ENCODE results near the gene C2CD3.
"Not testable (repeated sequence)": the region's sequence is repeated elsewhere in the genome, so short reads cannot be mapped to it uniquely, and the experiment has no call there.

Gene C2CD3

DNA sequence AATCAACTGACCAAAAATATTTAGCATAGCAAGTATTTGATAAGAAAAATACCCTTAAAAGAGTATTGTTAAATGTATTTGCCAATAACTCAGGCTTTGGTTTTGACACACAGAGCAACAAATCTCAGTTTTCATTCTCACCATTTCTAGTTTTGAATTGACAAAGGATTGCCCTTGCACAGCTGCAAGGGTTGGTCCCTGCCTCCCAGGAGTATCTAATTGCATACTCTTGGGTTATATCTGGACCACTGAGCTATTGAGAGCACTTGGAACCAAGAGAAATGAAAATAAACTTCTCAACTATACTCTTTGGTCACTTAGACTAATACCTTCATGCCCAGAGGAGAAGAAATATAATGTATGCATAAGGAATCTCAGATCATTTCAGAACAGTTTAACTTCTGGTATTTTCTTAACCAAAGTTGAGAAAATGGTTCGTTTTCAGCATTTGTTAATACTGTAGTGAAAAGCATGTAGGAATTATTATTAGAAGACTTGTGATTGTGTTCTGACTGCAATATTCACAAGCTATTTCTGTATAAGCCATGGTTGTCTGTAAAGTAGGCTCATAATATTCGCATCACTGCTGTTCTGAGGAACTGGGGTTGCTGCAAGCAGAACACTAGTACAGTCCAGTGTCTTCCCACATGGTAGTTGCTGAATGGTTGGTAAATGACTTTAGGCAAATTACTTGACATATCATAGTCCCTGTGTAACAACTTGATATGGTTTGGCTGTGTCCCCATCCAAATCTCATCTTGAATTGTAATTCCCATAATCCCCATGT, 7.9 kb downstream of the C2CD3 start:
- DNase-seq = no peak

DNA sequence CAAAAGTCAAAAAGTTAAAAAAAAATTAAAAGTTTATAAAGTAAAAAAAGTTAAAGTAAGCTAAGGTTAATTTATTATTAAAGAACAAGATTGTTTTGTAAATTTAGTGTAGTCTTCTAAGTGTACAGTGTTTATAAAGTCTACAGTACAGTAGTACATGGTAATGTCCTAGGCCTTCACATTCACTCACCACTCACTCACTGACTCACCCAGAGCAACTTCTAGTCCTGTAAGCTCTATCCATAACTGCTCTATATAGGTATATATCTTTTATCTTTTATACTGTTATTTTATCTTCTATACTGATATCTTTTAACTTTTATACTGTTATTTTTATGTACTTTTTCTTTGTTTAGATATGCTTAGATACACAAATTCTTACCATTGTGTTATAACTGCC, 11.2 kb downstream of the C2CD3 start:
- no peak for DNase-seq

GRCh38 chr11:74157169-74157568, 13.6 kb downstream of the C2CD3 start:
- no peak for DNase-seq

GRCh38 chr11:74154620-74155281, 16.1 kb downstream of the C2CD3 start:
- DNase-seq = no peak

- no peak for DNase-seq
These were observed 17.6 kb downstream of the C2CD3 start for GRCh38 chr11:74153224-74153623.

- DNase-seq = no peak
These were observed 23.4 kb downstream of the C2CD3 start for GRCh38 chr11:74147199-74147929.

- no peak for DNase-seq
These were observed 26.2 kb downstream of the C2CD3 start for GRCh38 chr11:74144592-74144991.

GRCh38 chr11:74142624-74143023, 28.2 kb downstream of the C2CD3 start:
- no peak for DNase-seq

- DNase-seq = no peak
These were observed 28.9 kb downstream of the C2CD3 start for GRCh38 chr11:74141908-74142307.

DNA sequence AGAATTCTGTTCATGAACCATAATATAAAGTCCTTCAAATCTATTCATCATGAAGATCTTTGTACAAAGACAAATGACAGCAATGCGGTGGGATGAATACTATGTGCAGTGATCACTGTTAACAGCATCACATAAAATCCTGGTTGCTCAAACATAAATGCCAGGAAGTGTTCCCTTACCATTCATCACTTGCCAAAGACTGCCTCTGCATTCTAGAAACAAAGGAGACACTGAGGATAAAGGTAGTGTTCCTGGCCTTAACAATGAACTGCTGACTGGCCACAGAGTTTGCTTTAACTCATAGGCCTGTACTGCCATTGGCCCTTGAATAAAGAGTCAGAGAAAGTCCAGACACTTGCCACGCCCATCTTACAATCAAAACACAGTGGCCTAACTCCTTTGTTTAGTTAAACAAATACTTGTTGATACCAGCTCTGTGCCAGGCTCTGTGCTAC, 29.5 kb downstream of the C2CD3 start:
- no peak for DNase-seq

DNA sequence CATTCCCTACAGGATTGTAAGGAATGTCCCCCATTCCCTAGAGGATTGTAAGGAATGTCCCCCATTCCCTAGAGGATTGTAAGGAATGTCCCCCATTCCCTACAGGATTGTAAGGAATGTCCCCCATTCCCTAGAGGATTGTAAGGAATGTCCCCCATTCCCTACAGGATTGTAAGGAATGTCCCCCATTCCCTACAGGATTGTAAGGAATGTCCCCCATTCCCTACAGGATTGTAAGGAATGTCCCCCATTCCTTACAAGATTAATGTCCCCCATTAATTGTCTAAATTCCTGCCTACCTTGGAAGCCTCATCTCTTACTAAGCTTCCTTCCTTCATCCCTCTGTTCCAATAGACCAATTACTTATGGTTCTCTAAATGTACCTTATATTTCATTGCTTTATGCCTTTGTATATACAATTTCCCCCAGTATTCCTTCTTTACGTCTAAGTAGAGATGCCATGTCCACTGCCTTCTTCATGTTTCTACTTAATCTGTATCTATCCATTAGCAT, 30.8 kb downstream of the C2CD3 start:
- not testable (repeated sequence) for DNase-seq

- DNase-seq = no peak
These were observed 31.5 kb downstream of the C2CD3 start for GRCh38 chr11:74139151-74139918.

DNA sequence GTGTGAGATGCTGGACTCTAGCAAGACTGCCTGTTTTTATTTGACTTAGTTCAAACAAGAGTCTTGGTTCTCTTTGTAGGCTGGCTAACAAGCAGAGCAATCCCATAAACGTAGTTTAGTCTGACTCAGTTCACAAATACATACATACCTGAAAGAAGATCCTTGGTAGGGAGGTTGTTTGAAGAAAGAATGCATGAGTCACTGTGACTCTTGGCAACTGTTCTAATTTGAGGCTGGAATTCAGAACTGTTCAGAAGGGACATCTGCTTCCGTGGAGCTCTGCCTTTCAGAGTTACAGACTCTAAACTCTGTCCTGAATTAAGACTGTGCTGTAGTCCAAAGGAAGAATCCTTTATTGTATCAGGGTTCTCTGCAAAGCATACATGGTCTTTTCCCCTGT, 32.2 kb downstream of the C2CD3 start:
- DNase-seq = no peak

GRCh38 chr11:74138021-74138420, 32.8 kb downstream of the C2CD3 start:
- no peak for DNase-seq

DNA sequence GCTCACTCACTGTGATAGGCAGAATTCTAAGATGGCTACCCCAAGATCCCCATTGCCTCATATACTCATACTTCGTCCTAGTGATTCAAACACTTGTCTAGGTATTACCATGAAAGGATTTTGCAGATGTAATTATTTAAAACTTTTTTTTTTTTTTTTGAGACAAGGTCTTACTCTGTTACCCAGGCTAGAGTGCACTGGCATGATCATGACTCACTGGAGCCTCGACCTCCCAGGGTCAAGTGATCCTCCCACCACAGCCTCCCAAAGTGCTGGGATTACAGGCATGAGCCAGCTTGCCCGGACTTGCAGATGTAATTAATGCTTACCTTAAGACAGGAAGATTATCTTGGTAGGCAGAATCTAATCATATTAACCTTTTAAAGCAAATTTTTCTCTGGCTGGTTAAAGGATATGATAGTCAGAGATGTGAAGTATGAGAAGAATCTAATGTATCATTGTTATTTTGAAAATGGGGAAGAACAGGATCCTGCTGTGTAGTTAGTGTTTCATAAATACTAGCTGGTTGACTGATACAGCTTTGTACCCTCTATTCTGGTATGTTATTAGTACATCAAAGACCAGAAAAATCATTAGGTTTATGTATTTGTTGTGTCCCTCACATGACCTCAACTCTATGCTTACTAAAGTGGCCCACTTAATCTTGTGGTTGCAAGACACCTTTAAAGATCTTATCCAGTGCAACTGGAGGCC, 35.5 kb downstream of the C2CD3 start:
- DNase-seq = no peak

GRCh38 chr11:74134661-74135060, 36.1 kb downstream of the C2CD3 start:
- DNase-seq = no peak

- DNase-seq = no peak
These were observed 37.4 kb downstream of the C2CD3 start for GRCh38 chr11:74133436-74133835.

GRCh38 chr11:74132833-74133232, 38.0 kb downstream of the C2CD3 start:
- no peak for DNase-seq

DNA sequence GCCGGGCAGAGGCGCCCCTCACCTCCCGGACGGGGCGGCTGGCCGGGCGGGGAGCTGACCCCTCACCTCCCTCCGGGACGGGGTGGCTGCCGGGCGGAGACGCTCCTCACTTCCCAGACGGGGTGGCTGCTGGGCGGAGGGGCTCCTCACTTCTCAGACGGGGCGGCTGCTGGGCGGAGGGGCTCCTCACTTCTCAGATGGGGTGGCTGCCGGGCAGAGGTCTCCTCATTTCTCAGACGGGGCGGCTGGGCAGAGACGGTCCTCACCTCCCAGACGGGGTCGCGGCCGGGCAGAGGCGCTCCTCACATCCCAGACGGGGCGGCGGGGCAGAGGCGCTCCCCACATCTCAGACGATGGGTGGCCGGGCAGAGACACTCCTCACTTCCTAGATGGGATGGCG, 41.7 kb downstream of the C2CD3 start:
- not testable (repeated sequence) for DNase-seq

DNA sequence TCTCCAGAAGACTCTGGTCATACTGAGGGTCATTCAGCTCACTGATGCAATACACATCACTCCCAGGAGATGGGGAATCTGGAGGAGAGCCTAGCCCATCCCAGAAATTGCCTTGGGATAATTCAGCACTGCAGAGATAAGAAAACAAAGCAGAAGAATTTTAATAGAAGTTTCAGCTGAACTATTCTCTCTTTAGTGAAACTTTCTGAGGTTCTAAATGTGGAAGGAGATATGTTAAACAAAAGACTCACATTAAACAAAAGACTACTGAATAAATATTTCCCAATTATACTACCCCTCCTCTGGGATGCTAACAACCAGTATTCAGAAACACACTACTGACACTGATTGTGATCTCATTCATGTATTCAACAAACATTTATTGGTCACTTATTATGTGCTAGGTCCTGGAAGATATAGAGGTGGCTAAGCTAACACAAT, 47.8 kb downstream of the C2CD3 start:
- no peak for DNase-seq

- no peak for DNase-seq
These were observed 49.0 kb downstream of the C2CD3 start for GRCh38 chr11:74121804-74122203.
